Limb (tissue), 2 donors: ENCODE results near the gene BCAR3.
A peak's percentile ranks its signal among the peaks of the same experiment; 100 is the strongest.

Experiments
- DNase-seq, 2 donors: peaks; one replicate each; pipeline ENCODE4 v3.0.0-alpha.2; 2016; ENCODE audit errors: extremely low spot score in 2 of 2

The BCAR3 gene

GRCh38 chr1:93640656-93641440 is 40.8 kb downstream of the BCAR3 start:
- DNase-seq = no peak

GRCh38 chr1:93638981-93639380 is 42.7 kb downstream of the BCAR3 start:
- DNase-seq = no peak

DNA sequence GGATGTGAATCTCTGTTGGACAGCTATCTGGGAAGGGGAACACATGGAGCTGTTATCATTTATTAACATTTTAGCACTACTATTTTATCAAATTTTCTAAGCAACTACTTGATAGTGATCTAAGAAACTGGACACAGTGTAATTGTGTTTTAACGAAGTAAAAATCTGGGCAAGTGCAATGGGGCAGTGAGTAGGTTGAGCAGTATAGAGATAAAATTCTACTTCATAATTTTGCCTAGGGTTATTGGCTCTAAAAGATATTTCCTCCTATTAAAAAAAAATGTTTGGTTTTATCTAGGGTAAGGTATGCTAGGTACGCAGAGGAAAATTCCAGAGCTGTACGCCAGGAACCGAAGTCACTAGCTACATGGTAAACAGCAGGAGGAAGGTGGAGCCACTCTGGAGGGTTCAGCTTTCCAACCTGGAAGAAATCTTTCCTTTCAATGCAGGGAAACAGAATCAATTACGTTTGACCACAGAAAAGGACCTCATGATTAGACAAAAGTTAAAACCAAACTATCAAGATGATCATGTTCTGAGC is 43.3 kb downstream of the BCAR3 start:
- DNase-seq = no peak

- no peak for DNase-seq
Measured at GRCh38 chr1:93636712-93637111, 44.9 kb downstream of the BCAR3 start.

DNA sequence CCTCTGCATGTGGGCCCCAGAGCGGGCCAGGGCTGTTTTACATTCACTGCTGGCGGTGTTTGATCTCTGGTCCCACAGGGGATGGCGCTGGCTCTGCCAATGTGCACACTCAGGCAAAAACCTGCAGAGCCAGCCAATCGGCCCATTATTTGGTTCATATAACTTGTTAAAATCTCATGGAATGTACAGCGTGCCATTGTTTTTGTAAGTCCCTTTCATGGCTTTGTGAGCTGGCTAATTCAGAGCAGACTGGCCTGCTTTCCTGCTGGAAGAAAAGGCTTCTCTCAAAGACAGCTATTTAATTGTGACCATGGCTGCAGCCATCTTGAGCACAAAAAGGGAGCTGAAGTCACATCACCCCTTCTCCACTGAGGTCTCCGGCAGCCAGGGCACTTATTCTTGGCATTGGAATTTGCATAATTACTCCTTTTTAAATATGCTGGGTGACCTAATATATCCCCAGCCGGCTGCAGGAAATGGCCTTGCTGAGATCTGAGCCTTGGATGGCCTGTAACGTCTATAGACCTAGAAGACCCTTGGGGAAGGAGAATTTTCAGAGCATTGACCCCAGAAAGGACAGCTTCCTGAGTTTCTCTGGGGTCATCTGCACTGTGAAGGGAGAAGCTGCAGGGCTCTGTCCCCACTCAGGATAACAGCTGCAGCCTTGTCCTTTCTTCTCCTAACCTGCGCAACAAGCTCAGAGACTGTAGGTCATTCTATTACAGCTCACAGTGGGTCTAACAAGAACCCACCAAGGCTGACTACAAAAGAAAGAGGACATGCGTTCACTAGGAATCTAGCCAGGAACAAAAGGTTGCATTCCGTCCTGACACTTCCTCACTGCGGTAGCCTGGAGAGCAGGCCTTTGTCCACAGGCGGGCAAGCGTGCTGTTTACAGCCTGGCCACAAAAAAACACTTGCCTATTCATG is 45.8 kb downstream of the BCAR3 start:
- DNase-seq = no peak

GRCh38 chr1:93633313-93633712 is 48.3 kb downstream of the BCAR3 start:
- no peak for DNase-seq

DNA sequence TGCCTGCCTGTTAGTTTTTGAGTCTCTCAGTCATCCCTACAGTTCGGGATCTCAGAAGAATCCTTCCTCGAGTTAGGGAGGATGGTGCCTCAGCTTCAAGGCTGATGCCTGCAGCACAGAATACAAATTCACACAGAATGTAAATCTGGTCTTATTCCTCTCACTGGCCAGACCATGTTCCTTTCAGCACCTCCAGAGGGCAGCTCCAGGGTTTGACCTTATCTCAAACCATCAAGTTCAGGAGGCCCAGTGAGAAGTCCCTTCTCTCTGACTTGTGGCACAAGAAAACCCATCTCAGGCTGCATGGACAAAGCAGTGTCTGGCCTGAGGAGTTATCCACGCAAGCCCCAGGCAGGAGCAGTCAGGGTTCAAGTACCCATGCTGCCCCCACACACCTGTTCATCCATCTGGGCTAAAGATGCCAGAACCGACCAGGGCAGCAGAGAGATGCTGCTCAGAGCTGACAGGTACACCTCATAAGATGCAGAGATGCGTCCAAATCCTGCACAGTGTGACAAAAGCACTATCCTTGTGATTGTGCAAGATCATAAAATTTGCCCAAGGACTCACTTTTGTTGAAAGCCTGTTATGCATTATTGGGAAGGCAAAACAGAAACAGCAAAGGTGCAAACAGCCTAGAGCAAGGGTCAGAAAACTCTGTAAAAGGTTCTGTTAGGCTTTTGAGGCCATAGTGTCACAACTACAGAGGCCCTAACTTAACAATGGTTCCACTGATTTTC is 49.8 kb downstream of the BCAR3 start:
- no peak for DNase-seq

GRCh38 chr1:93630168-93630567 is 51.5 kb downstream of the BCAR3 start:
- no peak for DNase-seq

- peak in 1 of 2 donors; percentile 87 for DNase-seq
Measured at GRCh38 chr1:93629101-93630059, 52.3 kb downstream of the BCAR3 start.

DNA sequence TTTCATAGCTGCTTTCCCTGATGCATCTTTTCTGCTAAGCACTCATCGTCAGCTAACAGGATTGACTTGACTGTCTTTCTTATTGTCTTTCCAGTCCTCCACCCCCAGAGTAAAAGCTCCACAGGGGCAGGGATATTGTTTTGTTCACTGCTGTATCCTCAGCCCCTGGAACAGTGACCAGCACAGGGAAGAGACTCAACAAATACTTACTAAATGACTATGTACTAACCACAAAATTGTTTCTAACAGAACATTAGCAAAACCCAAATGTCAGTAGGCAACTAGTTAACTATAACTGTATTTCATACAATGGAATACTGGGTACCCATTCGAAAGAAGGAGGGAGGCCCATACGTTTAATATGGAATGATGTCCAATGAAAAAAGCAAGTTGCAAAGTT is 53.0 kb downstream of the BCAR3 start:
- DNase-seq = no peak

DNA sequence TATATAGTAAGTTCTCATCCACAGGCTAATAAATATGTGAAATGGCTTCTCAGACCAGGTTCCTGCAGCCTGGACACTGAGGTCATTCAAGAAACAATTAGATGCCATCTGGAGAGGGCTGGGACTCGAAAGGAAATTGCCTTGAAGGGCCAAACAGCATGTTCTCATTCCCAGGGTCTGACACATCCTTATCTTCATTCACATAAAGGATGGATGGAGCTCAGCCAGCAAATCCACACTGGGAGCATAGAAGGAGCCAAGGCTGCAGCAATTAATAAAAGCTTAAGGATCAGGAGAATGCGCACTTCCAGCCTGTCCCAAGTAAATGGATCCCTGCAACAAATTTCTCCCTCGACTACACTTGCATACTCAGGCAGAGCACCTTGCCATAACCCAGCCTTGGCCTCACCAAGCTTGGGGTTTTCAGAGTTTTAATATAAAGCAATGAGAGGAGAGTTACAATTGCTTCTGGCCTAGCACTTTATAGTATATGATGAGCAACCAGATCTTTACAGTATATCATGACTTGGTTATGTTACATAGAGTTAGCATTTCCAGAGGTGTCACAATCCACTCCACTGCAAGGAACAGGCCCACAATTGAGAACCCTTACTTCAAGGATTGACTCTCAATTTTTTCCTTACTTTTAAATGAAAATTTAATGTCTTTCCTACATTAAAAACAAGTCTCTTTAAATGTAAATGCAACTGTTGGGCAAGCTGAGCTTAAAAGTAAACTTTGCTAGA is 55.9 kb downstream of the BCAR3 start:
- no peak for DNase-seq

GRCh38 chr1:93623875-93624274 is 57.8 kb downstream of the BCAR3 start:
- DNase-seq = no peak

DNA sequence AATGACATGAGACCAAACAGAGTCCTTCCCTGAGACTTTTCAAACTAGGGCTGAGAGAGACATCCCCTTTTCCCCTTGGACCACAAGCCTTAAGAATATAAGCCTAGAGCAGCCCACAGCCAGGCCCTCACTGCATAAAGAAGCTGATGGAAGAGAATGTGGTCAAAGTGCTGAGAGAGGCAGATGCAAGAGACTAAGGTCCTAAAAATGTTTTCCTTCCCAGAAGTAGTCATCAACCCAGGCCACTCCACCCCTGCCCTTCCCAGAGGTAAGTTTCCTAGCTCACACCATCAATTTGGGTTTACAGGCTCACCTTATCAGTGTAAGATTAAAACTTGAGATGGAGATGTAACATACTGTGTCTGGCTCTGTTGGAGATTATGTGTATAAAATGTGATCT is 58.2 kb downstream of the BCAR3 start:
- DNase-seq = no peak

- no peak for DNase-seq
Measured at GRCh38 chr1:93621246-93621645, 60.4 kb downstream of the BCAR3 start.

DNA sequence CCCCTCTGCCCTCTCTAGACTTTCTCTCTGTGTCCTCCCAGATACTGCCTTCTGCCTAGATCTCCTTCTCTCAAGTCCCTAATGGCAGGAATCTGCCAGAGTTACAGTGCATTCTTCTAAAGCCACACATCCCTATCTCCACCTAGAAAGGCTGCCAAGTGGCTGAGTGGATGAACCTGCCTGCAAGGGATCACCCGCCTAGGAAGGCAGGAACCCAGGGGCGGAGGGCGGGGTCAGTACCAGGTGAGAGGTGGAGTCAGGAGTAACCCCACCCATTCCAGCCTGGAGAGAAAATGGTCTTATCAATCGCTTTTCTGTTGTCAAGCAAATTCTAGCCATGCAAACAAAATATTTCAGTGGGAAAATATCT is 60.8 kb downstream of the BCAR3 start:
- DNase-seq = no peak

- no peak for DNase-seq
Measured at GRCh38 chr1:93620172-93620840, 61.3 kb downstream of the BCAR3 start.

DNA sequence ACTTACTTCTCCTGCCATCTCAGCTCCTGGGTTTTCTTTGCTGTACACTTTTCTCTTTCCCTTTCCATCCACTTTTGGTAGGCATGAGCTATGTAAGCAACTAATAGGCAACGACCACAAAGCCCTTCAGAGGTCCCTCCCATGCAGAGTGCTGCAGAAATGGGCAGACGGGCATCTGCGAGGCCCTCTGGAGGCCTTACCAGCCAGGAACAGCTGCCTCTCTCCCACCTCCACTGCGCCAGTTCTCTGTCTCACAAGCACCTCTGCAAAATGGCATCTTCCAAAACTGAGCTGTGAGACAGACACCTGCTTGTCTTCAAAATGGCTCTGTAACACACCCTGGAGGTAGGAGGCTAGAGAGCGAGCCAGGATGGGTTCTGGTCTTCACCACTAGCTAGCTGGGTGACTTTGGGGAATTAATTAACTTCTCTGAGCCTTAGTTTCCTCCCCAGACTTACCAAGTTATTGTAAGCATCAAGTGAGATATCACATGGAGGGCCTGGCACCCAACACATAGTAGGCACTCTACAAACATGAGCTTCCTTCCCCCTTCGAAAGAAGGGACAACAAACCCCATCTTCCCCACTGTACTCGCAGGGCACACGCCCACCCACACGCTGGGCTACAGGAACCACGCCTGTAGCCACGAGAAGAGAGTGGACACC is 62.0 kb downstream of the BCAR3 start:
- DNase-seq = no peak

GRCh38 chr1:93617670-93618499 is 63.8 kb downstream of the BCAR3 start:
- no peak for DNase-seq
